Brain pericyte (primary cell): ENCODE results near the gene DYNC1I2.
"Not testable (repeated sequence)": the region's sequence is repeated elsewhere in the genome, so short reads cannot be mapped to it uniquely, and the experiment has no call there.

ENCODE experiments used
- DNase-seq: peaks from one replicate; pipeline ENCODE4 v3.0.0-alpha.2; 2012; ENCODE audit warnings: low read depth, low spot score

DYNC1I2 gene

DNA sequence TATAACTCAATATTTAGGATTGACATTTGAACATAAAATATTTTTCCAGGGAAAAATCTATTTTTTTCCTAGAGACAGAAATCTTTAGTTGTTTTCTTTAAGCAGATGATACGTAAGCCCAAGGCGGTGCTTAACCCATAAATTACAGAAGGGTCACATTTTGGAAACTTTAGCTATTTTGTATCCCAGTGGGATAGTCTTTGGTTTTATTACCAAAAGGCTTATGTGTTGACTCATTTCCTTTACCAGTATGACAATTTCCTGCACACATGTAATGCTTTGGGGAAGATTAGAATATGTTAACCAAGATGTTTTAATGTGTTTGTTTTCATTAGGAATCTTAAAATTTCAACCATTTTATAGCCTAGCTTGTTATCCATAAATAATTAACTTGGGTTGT is 24.8 kb downstream of the DYNC1I2 start:
- DNase-seq, result peak; percentile 55

DNA sequence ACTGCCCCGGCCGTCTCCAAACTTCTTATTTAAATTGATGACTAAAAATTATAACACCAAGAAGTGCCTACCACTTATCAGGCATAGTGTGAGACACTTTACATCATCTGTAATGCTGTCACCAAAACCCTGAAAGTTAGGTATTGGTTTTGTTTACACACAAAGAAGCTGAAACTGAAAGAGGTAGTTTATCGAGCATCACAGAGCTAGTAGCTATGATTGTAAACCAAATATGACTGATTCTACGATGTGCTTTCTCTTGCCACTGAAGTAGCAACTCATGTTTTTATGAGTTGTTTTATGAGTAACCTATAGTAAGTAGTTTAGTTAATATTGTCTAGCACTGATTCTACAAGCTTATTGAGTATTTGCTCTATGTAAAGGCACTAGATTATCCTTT is 31.5 kb downstream of the DYNC1I2 start:
- no peak for DNase-seq

DNA sequence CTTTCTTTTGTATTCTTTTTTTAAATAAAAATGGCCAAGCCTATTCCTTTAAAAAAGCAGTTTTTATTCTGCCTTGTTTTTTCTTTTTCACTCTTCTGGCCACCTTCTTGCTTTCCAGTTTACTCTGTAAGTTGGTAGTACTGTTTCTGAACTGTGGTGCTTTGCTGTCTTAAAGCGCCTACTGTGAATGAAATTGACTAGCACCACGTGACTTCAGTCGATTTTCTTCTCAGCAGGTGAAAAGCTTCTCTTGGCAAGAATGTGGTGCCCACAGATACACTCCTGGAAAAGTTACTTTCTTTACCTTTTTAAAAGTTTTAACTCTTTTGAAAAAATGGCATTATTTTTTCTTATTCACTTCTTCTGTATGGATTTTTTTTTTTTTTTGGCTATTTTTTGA is 32.4 kb downstream of the DYNC1I2 start:
- no peak for DNase-seq

DNA sequence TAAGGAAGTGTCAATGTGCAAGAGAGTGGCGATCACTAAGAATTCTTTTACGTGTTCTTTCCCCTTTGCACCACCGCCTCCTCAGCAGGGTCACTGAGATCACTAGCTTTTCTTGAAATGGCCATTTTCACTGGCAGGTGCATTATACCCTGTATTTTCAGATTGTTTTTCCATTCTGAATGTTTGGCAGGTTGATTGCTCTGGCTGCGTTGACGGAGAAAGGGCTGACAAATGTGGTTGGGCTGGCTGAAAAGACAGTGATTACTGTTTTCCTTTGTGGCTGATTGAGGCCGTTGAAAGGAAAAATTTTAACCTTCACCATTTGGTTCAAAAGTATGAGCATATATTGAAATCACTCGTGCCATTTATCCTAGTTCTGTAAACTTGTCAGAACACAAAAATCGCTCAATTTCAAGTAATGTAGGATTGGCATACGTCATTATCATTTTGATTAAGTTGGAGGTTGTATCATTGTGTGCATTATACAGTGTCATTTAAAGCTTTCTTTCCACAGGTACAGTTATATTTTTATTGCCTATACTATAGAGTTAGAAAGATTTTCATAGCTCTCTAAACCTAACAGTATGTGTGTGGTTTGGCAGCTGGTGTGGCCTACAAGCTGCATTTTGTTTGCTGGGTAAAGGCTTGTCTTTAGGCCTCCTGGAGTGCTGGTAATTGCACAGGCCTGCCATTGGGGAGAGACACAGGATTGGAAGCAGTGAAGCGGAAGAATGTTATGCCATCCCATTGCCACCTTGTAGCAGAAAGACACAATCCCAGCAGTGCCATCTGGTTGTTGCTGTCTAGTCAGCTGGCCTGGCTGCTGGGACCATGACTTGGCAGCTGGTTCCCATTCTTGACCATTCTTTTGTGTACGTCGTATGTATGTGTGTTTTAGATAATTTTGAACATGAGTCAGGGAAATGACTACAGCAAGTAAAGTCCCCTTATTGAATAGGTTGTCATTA is 36.7 kb downstream of the DYNC1I2 start:
- DNase-seq, result no peak

DNA sequence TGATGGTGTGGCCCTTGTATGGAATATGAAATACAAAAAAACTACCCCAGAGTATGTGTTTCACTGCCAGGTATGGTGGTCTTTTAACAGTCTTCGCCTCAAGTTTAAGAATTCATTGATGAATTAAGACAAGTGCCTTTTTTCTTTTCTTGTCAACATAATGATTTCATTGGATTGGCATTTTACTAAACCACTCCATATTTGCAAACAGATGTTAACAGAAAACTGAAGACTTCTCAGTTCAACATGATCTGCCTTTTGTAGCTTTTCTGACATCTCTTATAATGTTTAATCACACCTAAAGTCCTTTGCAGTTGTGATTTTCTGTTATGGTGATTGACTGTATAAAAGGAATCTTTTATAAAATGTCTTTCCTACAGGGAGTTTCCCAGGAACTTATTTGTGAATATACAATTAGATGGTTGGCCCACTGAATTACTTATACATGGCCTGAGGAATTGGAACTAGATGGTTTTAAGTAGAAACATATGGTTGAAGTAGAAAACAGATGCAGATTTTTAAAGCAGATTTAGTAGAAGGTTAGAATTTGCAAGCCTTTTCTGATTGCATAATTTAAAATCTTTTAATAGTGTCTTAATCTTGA is 39.7 kb downstream of the DYNC1I2 start:
- DNase-seq, result no peak

DNA sequence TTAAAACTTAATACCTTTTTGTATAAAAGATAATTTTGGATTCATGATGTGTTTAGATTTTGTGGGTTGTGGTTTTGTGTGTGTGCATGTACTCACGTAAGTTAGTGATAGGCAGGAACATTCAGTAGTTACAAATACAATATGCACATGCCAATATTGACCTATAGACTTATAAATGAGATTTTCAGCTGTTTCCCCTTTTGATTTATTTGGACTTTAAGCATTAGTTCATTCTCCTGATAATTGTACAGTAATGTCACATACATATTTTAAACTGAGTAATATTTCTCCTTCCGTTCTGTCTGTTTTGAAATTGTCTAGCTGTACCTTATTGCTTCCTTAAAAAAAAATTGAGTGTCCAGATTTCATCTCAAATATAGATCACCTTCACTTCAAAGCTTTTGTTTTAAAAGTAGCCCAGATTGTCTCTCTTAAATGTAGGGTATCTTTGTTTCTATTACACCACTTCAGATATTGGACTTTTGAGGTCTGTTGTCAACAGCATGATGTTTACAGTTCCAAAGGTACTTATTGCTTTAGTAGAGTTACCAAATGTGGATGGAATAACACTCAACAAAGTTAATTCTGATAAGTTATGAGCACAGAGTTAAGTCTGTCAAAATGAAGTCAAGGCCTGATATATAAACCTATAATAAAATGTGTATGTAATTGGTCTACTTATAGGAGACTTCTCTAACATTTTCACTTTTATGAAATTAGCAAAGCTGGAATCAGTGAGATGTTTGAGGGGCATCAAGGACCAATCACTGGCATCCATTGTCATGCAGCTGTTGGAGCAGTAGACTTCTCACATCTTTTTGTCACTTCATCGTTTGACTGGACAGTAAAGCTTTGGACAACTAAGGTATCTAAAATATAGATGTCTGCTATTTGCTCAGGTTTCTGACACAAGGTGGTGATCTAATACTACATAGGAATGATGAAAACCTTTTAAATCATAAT is 42.0 kb downstream of the DYNC1I2 start:
- DNase-seq, result no peak

DNA sequence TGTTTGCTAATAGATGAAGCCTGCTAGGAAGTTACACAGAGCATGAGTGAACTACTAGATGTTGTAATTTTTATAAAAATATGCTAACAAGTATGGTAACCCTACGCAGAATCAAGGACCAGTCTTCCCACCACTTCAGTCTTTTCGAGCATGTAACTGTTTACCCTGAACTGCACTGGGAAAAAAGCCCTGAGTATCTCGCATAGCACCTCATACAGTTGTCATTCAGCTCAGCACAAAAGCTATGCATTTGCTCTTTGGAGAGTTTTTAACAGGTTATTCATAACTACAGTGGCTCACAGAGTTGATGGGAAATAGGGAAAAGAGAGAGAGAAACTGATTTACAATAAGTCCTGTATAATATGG is 42.7 kb downstream of the DYNC1I2 start:
- DNase-seq, result no peak

DNA sequence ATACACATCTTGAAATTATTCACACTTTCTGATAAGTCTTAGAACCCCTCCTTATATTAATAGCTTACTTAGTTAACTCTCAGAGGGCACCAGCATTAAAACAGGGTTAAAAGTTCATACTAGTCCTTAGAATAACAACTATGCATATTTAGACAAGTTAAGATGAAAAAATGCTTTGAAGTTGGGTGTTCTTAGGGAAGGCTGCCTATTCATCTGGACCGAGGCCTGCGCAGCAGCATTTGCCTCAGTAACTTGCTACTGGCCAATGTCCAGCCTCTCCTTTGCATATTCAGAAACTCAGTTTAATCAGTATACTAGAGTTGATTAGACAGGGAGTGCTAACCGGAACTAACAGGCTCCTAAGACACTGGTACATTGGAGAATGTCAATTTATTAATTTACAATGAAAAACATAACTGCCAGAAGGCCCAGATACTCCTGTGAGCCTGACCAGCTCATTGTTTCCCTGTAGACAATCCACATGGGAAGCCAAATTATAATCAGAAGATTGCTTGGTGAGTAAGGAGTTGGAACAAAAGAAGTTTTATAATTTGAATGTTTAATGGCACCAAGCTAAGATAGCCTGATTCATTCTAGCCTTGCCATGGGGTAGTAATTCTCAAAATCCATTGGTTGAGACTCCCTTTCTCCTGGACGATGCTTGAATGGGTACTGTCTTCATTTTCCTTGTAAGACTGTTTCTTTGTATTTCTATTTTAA is 48.9 kb downstream of the DYNC1I2 start:
- DNase-seq, result no peak

DNA sequence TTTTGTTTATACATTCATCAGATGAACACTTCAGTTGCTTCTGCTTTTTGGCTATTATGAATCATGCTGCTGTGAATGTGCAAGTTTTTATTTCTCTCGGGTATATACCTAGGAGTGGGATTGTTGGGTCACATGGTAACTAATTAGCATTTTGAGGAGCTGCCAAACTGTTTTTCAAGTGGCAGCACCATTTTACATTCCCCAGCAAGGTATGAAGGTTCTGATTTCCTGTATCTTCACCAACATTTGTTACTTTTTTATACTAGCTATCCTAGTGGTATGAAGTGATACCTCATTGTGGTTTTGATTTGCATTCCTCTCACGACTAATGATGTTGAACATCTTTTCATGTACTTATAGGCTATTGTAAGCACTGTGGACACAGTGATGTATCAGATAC is 53.9 kb downstream of the DYNC1I2 start:
- no peak for DNase-seq

DNA sequence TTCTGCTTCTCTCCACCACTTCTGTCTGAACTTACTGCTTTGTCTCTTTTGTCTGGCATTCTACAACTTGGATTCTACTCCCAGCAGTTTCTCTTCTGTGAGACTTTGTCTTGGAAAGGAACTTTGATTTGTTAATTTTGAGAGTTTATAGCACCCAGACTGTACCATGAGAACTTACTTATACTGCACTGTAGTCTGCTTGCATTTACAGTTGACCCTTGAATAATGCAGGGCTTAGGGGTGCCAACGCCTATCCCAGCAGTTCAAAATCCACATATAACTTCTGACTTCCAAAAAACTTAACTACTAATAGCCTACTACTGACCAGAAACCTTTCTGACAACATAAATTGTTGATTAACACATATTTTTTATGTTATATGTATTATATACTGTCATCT is 55.5 kb downstream of the DYNC1I2 start:
- no peak for DNase-seq

DNA sequence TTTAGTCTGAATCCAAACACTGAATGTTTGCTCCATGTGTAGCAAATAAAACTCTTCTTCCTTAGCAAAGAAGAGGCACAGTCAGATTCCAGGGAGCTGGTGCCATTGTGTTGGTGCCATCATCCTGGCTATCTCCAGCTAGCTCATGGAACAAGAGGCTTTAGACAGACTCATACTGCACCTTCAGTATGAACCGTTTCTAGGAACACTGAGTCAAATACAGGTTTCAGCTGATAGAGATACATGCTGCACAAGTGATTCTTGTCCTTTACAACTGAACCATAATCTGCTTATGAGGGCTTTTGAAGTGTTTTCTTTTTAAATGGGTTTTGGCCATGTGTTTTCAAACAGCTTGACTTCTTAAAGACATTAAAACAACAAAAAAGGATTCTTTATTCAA is 57.9 kb downstream of the DYNC1I2 start:
- no peak for DNase-seq

DNA sequence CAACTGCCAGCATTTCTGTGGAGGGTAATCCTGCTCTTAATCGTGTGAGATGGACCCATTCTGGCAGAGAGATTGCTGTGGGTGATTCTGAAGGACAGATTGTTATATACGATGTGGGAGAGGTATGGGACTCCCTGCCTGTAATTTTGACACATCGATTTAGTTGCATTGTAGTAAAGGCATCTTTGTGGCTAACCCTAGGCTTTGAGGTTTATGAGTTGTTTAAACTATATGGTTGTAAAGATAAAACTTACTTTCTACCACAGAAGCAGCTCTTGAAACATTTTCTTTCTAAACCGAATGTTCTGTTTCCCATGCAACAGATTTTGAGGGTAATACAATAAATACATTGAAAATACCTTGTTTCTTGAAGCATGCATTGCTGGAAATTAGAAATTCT is 58.5 kb downstream of the DYNC1I2 start:
- no peak for DNase-seq

DNA sequence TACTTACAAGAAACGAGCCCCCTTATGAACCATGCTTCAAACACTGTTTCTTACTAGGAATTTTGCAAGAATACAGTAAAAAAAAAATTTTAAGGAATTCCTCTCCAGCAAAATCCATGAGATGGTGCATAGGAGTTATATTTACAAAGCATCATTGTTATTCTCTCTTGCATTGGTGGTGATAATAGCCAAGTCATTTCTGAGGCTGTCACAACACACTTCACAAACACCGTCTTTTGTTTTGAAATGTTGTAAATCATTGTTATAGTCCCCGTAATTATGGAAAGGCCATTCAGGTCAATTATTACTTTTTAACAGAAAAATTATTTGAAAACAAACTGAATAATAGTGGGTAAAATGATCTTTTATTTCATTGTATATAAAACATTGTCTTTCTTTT is 60.1 kb downstream of the DYNC1I2 start:
- no peak for DNase-seq

DNA sequence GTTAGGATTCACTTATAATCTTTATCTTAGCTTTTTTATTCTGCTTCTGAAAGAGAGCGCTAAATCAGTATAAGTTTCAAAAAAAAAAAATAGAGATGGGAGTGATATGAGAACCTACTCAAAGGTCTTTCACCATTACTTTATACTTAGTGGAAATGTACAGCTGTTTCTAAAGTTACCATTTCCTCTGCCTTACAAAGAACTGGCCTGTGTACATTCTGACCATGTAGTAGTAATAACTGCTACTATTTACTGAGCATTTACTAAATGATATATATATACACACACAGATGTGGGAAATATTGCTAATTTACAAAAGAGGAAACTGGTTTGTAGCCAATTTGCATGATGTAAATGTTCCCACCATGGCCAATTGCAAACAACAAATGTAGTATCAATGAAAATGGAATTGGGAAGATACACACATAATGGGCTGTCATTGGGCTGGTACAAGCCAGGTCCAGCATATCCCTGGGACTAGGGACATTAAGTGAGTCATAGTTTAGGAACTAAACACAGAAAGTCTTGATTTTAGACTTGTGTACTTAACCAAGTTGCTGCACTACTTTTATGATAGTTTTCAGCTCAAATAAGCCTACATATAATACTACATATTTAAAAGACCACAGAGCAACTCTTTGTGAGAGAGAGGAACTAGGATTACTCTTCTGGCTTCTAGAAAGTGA is 67.1 kb downstream of the DYNC1I2 start:
- no peak for DNase-seq

DNA sequence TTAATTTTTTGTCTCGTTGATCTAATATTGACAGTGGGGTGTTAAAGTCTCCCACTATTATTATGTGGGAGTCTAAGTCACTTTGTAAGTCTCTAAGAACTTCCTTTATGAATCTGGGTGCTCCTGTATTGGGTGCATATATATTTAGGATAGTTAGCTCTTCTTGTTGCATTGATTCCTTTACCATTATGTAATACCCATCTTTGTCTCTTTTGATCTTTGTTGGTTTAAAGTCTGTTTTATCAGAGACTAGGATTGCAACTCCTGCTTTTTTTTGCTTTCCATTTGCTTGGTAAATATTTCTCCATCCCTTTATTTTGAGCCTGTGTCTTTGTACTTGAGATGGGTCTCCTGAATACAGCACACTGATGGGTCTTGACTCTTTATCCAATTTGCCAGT is 71.5 kb downstream of the DYNC1I2 start:
- DNase-seq, result not testable (repeated sequence)

DNA sequence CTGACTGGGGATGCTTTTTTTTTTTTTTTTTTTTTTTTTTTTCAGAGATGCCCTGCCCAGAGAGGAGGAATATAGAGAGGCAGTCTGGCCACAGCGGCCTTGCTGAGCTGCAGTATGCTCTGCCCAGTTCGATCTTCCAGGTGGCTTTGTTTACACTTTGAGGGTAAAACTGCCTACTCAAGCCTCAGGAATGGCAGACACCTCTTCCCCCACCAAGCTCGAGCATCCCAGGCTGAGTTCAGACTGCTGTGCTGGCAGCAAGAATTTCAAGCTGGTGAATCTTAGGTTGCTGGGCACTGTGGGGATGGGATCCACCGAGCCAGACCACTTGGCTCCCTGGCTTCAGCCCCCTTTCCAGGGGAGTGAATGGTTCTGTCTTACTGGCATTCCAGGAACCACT is 73.9 kb downstream of the DYNC1I2 start:
- DNase-seq, result not testable (repeated sequence)

DNA sequence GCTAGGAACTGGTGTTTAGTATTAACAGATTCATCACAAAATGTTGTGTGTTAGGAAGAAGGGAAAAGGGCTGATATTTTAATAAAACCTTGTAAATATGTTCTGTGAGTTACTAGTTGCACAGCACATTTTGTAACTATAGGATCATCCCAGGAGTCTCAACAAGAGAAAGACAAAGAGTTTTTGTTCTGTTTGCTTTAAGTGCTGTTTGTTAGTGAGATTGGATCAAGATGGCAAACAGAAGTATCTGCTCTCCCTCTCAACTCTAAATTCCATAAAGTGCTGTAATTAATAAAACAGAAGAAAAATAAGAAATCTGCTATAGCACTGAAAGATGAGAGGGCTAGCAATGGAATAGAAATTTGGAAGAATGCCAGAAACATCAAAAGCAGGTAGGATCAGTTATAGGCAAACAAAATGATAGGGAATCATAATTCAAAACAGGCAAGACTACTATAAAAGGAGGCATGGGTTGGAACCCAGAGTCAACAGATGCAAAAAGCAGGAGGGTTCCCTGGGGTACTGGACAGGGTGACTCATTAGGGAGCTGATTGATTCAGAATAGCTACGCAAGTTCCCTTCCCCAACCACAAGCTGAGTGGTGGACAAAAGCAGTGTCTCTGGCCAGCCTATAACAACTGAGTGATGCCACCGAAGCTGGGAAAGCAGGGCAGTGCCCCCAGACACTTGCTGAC is 75.8 kb downstream of the DYNC1I2 start:
- peak; percentile 43 for DNase-seq

DNA sequence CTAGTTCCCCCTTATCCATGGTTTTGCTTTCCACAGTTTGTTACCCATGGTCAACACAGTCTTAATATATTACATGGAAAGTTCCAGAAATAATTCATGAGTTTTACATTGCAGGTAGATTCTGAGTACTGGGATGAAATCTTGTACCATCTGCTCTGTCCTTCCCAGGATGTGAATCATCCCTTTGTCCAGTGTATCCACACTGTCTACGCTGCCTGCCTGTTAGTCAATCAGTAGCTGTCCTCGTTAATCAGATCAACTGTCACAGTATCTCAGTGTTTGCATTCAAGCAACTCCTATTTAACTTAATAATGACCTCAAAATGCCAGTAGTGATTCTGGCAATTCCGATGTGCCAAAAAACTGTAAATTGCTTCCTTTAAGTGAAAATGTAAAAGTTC is 76.3 kb downstream of the DYNC1I2 start:
- DNase-seq, result no peak

DNA sequence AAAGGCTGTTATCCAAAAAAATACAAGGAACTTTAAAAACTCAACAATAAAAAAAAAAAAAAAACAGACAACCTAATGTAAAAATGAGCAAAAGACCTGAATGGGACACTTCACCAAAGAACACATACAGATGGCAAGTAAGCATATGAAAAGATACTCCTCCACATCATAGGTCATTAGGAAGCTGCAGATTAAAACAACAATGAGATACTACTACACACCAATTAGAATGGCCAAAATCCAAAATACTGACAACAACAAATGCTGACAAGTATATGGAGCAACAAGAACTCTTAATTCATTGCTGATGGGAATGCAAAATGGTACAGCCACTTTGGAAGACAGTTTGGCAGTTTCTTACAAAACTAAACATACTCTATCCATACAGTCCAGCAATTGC is 84.2 kb downstream of the DYNC1I2 start:
- DNase-seq, result no peak

DNA sequence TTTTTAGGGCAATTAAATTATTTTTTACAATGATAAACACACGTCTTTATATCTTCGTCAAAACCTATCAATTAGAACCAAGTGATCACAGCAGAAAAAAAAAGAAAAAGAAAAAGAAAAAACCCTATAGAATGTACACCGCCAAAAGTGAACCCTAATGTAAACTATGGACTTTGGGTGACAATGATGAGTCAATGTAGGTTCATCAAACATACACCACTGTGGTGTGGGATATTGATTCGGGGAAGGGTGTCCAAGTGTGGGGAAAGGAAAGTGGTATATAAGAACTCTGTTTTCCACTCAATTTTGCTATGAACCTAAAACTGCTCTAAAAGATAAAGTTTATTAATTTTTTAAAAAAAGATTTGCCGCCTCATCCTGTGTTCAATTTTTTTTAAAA is 85.1 kb downstream of the DYNC1I2 start:
- no peak for DNase-seq
